GM18517 (cell line): ENCODE results near the gene BCKDHB.
"Not testable (repeated sequence)": the region's sequence is repeated elsewhere in the genome, so short reads cannot be mapped to it uniquely, and the experiment has no call there.

ENCODE experiments used
- ATAC-seq: cut with Tn5 transposase; IDR thresholded peaks from one replicate; pipeline ENCODE4 v1.9.1; 2021; ENCODE audit warnings: mild to moderate bottlenecking, moderate library complexity; ENCODE audit not compliant: unreplicated experiment

Gene BCKDHB

DNA sequence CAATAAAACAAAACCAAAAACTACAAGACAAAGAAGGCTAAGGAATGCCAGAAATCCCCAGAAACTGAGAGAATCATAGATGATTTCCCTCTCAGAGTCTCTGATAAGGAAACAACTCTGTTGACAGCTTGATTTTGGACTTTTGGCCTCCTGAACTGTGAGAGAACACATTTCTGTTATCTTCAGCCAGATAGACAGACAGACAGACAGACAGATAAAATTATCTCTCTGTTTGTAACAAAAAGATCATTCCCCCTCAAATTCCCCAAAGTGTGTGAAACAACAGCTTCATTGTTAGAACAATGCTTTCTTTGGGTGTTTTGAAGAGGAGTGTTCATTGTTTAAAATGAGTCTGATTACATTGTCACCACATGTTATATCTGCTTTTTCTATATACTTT lies 148.2 kb downstream of the BCKDHB start:
- ATAC-seq = no peak

GRCh38 chr6:80256691-80257090 lies 150.2 kb downstream of the BCKDHB start:
- ATAC-seq = no peak

GRCh38 chr6:80259118-80259517 lies 152.6 kb downstream of the BCKDHB start:
- no peak for ATAC-seq

DNA sequence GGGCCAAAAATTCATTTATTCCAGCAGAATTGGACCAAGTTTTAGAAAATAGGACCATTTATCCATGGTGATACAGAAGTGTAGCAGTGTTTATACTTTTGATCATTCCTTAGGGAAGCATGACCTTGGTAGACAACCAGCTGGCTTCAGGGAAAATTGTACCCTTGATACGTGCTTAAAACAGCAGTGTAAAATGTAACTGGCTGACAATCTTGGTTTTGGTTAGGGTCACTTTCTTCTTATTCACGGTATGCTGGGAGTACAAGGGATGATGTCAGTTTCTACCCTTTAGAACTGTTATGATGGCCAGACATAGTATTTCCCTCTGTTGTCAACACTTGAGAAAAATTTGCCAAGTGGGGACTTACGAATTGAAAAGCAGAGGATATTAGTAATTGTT lies 157.1 kb downstream of the BCKDHB start:
- ATAC-seq = no peak

GRCh38 chr6:80268865-80269730 lies 162.6 kb downstream of the BCKDHB start:
- no peak for ATAC-seq

GRCh38 chr6:80271074-80271473 lies 164.6 kb downstream of the BCKDHB start:
- ATAC-seq = no peak

DNA sequence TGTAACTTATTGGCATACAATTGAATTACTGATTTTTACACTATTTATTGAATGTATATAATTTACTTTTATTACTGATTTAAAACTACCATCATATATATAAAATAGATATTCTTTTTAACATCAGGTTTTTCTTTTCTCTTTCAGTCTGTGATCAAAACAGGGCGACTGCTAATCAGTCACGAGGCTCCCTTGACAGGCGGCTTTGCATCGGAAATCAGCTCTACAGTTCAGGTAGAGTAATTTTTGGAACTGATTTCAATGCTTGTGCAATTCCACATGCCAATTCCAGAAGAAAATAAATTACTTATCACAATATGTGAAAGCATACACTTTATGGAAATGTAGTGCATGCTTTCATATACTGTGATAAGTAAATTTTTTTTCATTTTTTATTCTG lies 166.5 kb downstream of the BCKDHB start:
- no peak for ATAC-seq

GRCh38 chr6:80276861-80277260 lies 170.4 kb downstream of the BCKDHB start:
- no peak for ATAC-seq

DNA sequence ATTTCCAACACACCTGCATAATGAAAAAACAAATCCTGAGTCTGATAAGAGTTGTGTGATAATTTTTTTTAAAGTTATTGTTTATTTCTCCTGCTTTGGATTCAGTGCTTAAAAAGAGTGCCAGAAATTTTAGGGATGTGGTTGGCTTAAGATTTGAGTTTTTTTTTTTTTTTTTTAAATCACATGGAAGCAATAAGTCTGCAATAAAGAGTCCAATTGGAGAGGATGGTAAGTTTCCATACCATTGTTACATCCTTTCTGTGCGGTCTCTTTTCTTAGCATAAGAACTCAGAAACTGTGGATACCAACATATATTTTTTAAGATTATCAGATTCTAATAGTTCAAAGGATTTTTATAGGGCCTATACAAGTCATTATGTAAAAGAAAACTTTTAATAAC lies 171.0 kb downstream of the BCKDHB start:
- ATAC-seq = no peak

DNA sequence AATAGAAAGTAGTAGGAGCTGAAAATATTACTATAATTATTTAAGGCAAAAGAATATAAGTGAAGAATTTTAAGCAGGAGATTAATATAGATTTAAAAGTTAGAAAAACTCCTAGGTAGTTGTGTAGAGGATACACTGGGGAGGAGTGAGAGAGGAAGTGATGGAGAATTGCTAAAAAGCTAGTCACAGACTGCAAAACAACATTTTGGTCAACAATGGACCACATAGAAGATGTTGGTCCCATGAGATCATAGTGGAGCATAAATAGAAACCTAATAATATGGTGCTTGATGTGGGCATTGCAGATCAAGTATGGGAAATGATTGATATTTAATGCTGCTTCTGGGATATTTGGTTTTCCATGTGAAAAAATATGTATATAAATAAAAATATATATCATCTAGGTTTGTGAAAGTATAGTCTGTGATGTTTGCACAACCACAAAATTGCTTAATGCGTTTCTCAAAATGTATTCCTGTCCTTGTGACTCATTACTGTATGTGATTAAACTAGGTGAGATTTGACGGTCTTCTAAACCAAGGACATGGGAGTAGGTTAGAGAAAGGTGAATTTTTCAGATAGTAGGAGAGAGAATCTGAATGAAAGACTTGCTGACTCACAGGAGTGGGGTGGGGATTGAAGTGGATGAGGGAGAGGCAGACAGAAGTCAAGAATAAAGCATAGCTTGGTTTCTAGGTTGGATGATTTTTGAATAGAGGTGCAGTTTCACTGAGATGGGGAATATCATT lies 174.0 kb downstream of the BCKDHB start:
- no peak for ATAC-seq

GRCh38 chr6:80282913-80283554 lies 176.6 kb downstream of the BCKDHB start:
- no peak for ATAC-seq

DNA sequence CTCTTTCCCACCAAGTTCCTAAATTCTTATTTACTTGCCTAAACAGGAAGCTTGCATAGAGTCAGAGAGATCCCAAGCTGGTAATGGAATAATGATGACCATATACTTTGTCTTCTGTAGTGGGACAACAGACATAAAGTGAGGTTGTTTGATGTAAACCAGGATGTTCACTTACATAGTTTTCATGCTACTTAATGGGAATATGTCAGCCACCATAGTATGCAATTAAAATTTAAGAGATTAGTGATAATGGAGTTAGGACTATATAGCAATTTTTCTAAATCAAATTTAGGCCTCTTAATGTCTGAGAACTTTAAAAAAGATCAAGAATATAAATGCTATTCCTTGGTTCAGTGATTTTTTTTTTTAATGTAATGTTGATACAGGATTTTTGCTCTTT lies 180.6 kb downstream of the BCKDHB start:
- ATAC-seq = no peak

GRCh38 chr6:80287607-80288006 lies 181.1 kb downstream of the BCKDHB start:
- ATAC-seq = no peak

- ATAC-seq = no peak
Observed at GRCh38 chr6:80289727-80290126, 183.3 kb downstream of the BCKDHB start.

GRCh38 chr6:80294531-80294930 lies 188.1 kb downstream of the BCKDHB start:
- ATAC-seq = not testable (repeated sequence)

DNA sequence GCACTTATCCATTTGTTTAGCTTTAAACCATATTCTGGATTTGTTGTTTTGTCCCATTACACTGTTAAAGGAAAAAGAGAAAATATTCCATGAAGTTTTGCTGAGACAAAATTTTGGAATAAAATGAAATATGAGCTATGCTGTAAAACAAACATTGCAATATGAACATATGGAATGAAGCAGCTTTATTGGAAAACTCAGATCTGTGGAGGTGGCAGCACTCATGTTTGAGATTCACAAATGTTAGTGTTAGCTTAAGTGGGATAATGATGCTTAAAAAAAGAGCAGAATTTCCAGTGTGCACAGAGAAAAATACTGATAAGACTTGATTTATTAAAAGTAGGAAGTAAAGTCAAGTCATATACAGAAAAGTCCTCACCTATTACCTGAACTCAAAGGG lies 196.2 kb downstream of the BCKDHB start:
- no peak for ATAC-seq

GRCh38 chr6:80304014-80304413 lies 197.5 kb downstream of the BCKDHB start:
- no peak for ATAC-seq

GRCh38 chr6:80314531-80314930 lies 208.1 kb downstream of the BCKDHB start:
- ATAC-seq = no peak

GRCh38 chr6:80316686-80317231 lies 210.3 kb downstream of the BCKDHB start:
- no peak for ATAC-seq

- no peak for ATAC-seq
Observed at GRCh38 chr6:80319196-80319595, 212.7 kb downstream of the BCKDHB start.

- ATAC-seq = no peak
Observed at GRCh38 chr6:80321011-80321410, 214.5 kb downstream of the BCKDHB start.
